HEK293 (cell line): Measurements from ENCODE around the gene RNF217.

Experiments used
- ATF2 ChIP-seq: fragments of 450-650 bp; formaldehyde crosslinking; IDR thresholded peaks from 2 replicates; pipeline ENCODE4 v1.5.1; 2016; ENCODE audit warnings: missing biosample characterization, missing genetic modification characterization, low read depth
- GLI2 ChIP-seq: fragments of 450-650 bp; formaldehyde crosslinking; IDR thresholded peaks from 2 replicates; pipeline ENCODE4; 2017; ENCODE audit warnings: missing biosample characterization, missing genetic modification characterization, low read depth, borderline replicate concordance
- HOXD13 ChIP-seq: sonication (generic); formaldehyde crosslinking; IDR thresholded peaks from 2 replicates; pipeline ENCODE4 v1.8.0; 2022; ENCODE audit warnings: missing genetic modification reagents, borderline replicate concordance
- KLF10 ChIP-seq: fragments of 450-650 bp; IDR thresholded peaks from 2 replicates; pipeline ENCODE4 v1.5.1; 2018; ENCODE audit warnings: missing biosample characterization, mild to moderate bottlenecking, missing genetic modification characterization
- KLF7 ChIP-seq: fragments of 450-650 bp; formaldehyde crosslinking; IDR thresholded peaks from 2 replicates; pipeline ENCODE4 v1.5.1; 2016; ENCODE audit warnings: missing biosample characterization, missing genetic modification characterization, borderline replicate concordance
- PATZ1 ChIP-seq: fragments of 450-650 bp; formaldehyde crosslinking; IDR thresholded peaks from 2 replicates; pipeline ENCODE4 v1.5.1; 2016; ENCODE audit warnings: missing biosample characterization, missing genetic modification characterization
- SETDB1 ChIP-seq: IDR thresholded peaks from one replicate; pipeline ENCODE4 v1.6.1; 2017; ENCODE audit warnings: mild to moderate bottlenecking, low read length, moderate library complexity, mixed read lengths; ENCODE audit not compliant: insufficient read length
- ZBTB10 ChIP-seq: fragments of 450-650 bp; formaldehyde crosslinking; IDR thresholded peaks from 2 replicates; pipeline ENCODE4 v1.5.1; 2016; ENCODE audit warnings: missing biosample characterization, missing genetic modification characterization
- ZBTB17 ChIP-seq: fragments of 450-650 bp; formaldehyde crosslinking; IDR thresholded peaks from 2 replicates; pipeline ENCODE4 v1.5.1; 2016; ENCODE audit warnings: missing biosample characterization, missing genetic modification characterization
- ZBTB20 ChIP-seq: fragments of 450-650 bp; formaldehyde crosslinking; IDR thresholded peaks from 2 replicates; pipeline ENCODE4 v1.5.1; 2016; ENCODE audit warnings: missing biosample characterization, missing genetic modification characterization
- ZBTB6 ChIP-seq: fragments of 450-650 bp; formaldehyde crosslinking; IDR thresholded peaks from 2 replicates; pipeline ENCODE4 v1.5.1; 2017; ENCODE audit warnings: missing biosample characterization, missing genetic modification characterization
- ZEB2 ChIP-seq: fragments of 450-650 bp; formaldehyde crosslinking; IDR thresholded peaks from 2 replicates; pipeline ENCODE4 v1.5.1; 2016; ENCODE audit warnings: missing biosample characterization, missing genetic modification characterization
- ZNF146 ChIP-seq: fragments of 450-650 bp; formaldehyde crosslinking; IDR thresholded peaks from 2 replicates; pipeline ENCODE4 v1.5.1; 2016; ENCODE audit warnings: missing biosample characterization, missing genetic modification characterization
- ZNF157 ChIP-seq: fragments of 450-650 bp; formaldehyde crosslinking; IDR thresholded peaks from 2 replicates; pipeline ENCODE4 v1.5.1; 2016; ENCODE audit warnings: missing biosample characterization, missing genetic modification characterization
- ZNF221 ChIP-seq: fragments of 450-650 bp; formaldehyde crosslinking; IDR thresholded peaks from 2 replicates; pipeline ENCODE4 v1.5.1; 2017; ENCODE audit warnings: missing biosample characterization, missing genetic modification characterization, borderline replicate concordance
- ZNF24 ChIP-seq: fragments of 450-650 bp; formaldehyde crosslinking; IDR thresholded peaks from 2 replicates; pipeline ENCODE4 v1.5.1; 2016; ENCODE audit warnings: missing biosample characterization, missing genetic modification characterization
- ZNF292 ChIP-seq: fragments of 450-650 bp; formaldehyde crosslinking; IDR thresholded peaks from 2 replicates; pipeline ENCODE4 v1.5.1; 2016; ENCODE audit warnings: low read depth, missing biosample characterization, missing genetic modification characterization, borderline replicate concordance
- ZNF394 ChIP-seq: fragments of 450-650 bp; formaldehyde crosslinking; IDR thresholded peaks from 2 replicates; pipeline ENCODE4 v1.5.1; 2016; ENCODE audit warnings: missing biosample characterization, missing genetic modification characterization, mild to moderate bottlenecking, moderate library complexity, borderline replicate concordance
- ZNF449 ChIP-seq: fragments of 450-650 bp; formaldehyde crosslinking; IDR thresholded peaks from 2 replicates; pipeline ENCODE4 v1.5.1; 2017; ENCODE audit warnings: missing biosample characterization, mild to moderate bottlenecking, missing genetic modification characterization, moderate library complexity
- ZNF501 ChIP-seq: fragments of 450-650 bp; formaldehyde crosslinking; IDR thresholded peaks from 2 replicates; pipeline ENCODE4 v1.5.1; 2016; ENCODE audit warnings: missing biosample characterization, missing genetic modification characterization
- ZNF513 ChIP-seq: fragments of 450-650 bp; IDR thresholded peaks from 2 replicates; pipeline ENCODE4 v1.5.1; 2018; ENCODE audit warnings: missing biosample characterization, missing genetic modification characterization
- ZNF548 ChIP-seq: fragments of 450-650 bp; formaldehyde crosslinking; IDR thresholded peaks from 2 replicates; pipeline ENCODE4 v1.5.1; 2016; ENCODE audit warnings: missing biosample characterization, missing genetic modification characterization
- ZNF558 ChIP-seq: fragments of 450-650 bp; formaldehyde crosslinking; IDR thresholded peaks from 2 replicates; pipeline ENCODE4 v1.5.1; 2016; ENCODE audit warnings: missing biosample characterization, missing genetic modification characterization
- ZNF654 ChIP-seq: fragments of 450-650 bp; formaldehyde crosslinking; IDR thresholded peaks from 2 replicates; pipeline ENCODE4 v1.5.1; 2016; ENCODE audit warnings: low read depth, missing biosample characterization, missing genetic modification characterization
- ZNF692 ChIP-seq: fragments of 450-650 bp; formaldehyde crosslinking; IDR thresholded peaks from 2 replicates; pipeline ENCODE4 v1.5.1; 2016; ENCODE audit warnings: missing biosample characterization, missing genetic modification characterization
- ZNF792 ChIP-seq: fragments of 450-650 bp; formaldehyde crosslinking; IDR thresholded peaks from 2 replicates; pipeline ENCODE4 v1.5.1; 2016; ENCODE audit warnings: missing biosample characterization, missing genetic modification characterization
- ZNF843 ChIP-seq: fragments of 450-650 bp; formaldehyde crosslinking; IDR thresholded peaks from 2 replicates; pipeline ENCODE4 v1.5.1; 2016; ENCODE audit warnings: missing biosample characterization, missing genetic modification characterization

The RNF217 gene

GRCh38 chr6:125050663-125051318, 88.6 kb downstream of the RNF217 start (continued):
- TF ChIP-seq ZBTB17 (tag by site-specific recombination) = peak; percentile 77
- TF ChIP-seq ZNF843 = peak; percentile 99
- peak; percentile 32 for TF ChIP-seq ZNF654 (tag by site-specific recombination)
- TF ChIP-seq ATF2 (tag by site-specific recombination) = peak; percentile 76
- peak; percentile 67; the same call in 1 of the 2 replicates for TF ChIP-seq ZNF449 (tag by site-specific recombination)
- TF ChIP-seq ZNF24 = peak; percentile 98
- peak; percentile 85 for TF ChIP-seq SETDB1
- no peak for TF ChIP-seq HOXD13 (CRISPR knock-in tag)
- TF ChIP-seq ZBTB20 (tag by site-specific recombination) = 0 out of 2 replicates have a peak, but pooled peaks have one; percentile 21
- TF ChIP-seq ZNF146 (tag by site-specific recombination) = peak; percentile 69
- peak; percentile 60; the same call in 1 of the 2 replicates for TF ChIP-seq ZNF394 (tag by site-specific recombination)
- peak; percentile 98 for TF ChIP-seq GLI2 (tag by site-specific recombination)
- TF ChIP-seq ZNF558 (tag by site-specific recombination) = peak; percentile 90
- no peak for TF ChIP-seq ZNF157 (tag by site-specific recombination)
- peak; percentile 98 for TF ChIP-seq ZNF692
- peak; percentile 65; the same call in 1 of the 2 replicates for TF ChIP-seq KLF7 (tag by site-specific recombination)
- TF ChIP-seq ZNF792 (tag by site-specific recombination) = peak; percentile 25; the same call in 1 of the 2 replicates
- peak; percentile 93 for TF ChIP-seq KLF10 (tag by site-specific recombination)
- peak; percentile 44; the same call in 1 of the 2 replicates for TF ChIP-seq ZBTB6 (tag by site-specific recombination)
- TF ChIP-seq ZNF548 (tag by site-specific recombination) = no peak
- TF ChIP-seq ZNF513 (tag by site-specific recombination) = peak; percentile 75
- no peak for TF ChIP-seq ZNF292 (tag by site-specific recombination)
- TF ChIP-seq ZBTB10 (tag by site-specific recombination) = no peak
- TF ChIP-seq PATZ1 (tag by site-specific recombination) = peak; percentile 44
- peak; percentile 63; the same call in 1 of the 2 replicates for TF ChIP-seq ZNF501
- peak; percentile 99 for TF ChIP-seq ZEB2 (tag by site-specific recombination)
- peak; percentile 72; the same call in 1 of the 2 replicates for TF ChIP-seq ZNF221
